Neuron (in vitro differentiated cells): Measurements from ENCODE around the gene DPYD.
"Not testable (repeated sequence)": the region's sequence is repeated elsewhere in the genome, so short reads cannot be mapped to it uniquely, and the experiment has no call there.

Experiments used
- H2AFZ ChIP-seq: one replicate; pipeline ENCODE4 v1.6.1; 2013; ENCODE audit warnings: low read depth, mild to moderate bottlenecking, inconsistent platforms, low read length, moderate library complexity
- H3K27me3 ChIP-seq: one replicate; pipeline ENCODE4 v1.6.1; 2013; ENCODE audit warnings: low read length; ENCODE audit not compliant: insufficient read depth
- H3K36me3 ChIP-seq: one replicate; pipeline ENCODE4 v1.6.1; 2013; ENCODE audit warnings: low read length; ENCODE audit not compliant: insufficient read depth
- H3K4me1 ChIP-seq: one replicate; pipeline ENCODE4 v1.6.1; 2013; ENCODE audit warnings: low read length; ENCODE audit not compliant: insufficient read depth
- H3K4me3 ChIP-seq: 2 replicates; pipeline ENCODE4 v1.5.1; 2013; ENCODE audit warnings: mild to moderate bottlenecking, low read length, moderate library complexity
- H3K9me3 ChIP-seq: one replicate; pipeline ENCODE4 v1.6.1; 2013; ENCODE audit warnings: low read length

Gene DPYD

DNA sequence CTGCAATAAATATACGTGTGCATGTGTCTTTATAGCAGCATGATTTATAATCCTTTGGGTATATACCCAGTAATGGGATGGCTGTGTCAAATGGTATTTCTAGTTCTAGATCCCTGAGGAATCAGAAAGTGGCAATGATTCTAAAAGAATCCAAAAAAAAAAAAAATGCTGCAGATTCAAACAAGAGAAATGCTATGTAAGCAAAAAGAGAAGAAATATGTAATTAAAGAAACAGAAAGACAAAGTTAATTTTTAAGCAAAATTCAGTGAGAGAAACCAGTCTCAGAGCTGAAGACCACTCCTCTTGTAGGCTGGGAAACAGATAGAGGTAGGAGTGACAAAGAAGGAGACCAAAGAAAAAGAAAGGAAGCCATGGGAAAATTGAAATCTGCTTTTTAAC, 571.0 kb downstream of the DPYD start:
- H3K27me3 ChIP-seq, H3K9me3 ChIP-seq, H3K36me3 ChIP-seq, H3K4me3 ChIP-seq, H2AFZ ChIP-seq, H3K4me1 ChIP-seq: not testable (repeated sequence)

DNA sequence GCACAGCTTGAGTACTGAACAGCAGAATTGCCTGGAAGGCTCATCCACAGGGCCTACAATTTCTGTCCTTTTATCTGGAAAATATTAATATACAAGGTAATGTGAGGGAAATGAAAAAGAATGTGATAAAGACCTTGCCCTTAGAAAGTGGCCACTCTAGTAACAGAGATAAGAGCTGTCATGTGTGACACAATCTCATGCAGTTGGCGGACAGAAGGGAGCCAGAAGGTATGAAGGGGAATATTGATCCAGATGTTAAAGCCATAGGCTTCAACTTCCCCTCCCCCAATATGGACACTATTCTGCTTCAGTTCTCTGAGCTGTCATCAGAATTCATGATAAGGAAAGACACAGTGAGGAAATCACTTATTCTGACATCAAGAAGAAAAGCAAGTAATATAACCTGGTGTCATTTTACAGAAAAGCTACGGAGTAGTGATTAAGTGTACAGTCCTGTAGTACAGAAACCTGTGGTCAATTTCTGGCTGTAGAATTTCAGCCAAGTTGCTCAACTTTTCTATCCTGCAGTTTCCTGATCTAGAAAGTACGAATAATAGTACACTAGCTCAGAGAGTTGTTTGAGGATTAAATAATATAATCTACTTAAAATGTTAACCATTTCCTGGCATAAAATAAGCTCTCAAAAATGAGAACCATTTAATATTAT, 572.1 kb downstream of the DPYD start:
- Histone ChIP-seq H3K9me3 (no peaks in the 10 kb centered on the region), H3K27me3 (no peaks in the 10 kb centered on the region), H3K4me3 (no peak overlapping the region), H2AFZ (no peak overlapping the region), H3K36me3 (no peaks in the 10 kb centered on the region), H3K4me1 (peaks cover 10% of the 10 kb centered on the region)

DNA sequence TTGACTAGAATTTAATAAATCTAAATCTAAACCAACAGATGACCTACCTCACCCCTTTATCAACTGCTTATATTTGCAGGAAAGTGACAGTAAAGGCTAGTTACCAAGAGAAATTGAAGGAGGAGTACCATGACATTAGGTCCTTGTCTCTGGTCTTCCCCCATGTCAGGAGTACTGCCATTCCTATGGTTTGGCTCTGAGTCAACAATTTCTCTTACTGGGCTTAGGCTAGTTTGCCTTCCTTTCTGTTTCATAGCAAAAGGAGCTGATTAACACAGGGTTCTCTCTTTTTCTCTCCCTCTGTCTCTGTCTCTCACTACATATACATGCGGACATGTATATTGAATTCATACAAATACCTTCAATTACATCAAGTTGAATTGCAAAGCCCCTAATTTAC, 579.9 kb downstream of the DPYD start:
- Histone ChIP-seq H3K4me3 (no peak overlapping the region), H2AFZ (no peak overlapping the region), H3K9me3 (no peaks in the 10 kb centered on the region), H3K4me1 (no peaks in the 10 kb centered on the region), H3K27me3 (no peaks in the 10 kb centered on the region), H3K36me3 (no peaks in the 10 kb centered on the region)

DNA sequence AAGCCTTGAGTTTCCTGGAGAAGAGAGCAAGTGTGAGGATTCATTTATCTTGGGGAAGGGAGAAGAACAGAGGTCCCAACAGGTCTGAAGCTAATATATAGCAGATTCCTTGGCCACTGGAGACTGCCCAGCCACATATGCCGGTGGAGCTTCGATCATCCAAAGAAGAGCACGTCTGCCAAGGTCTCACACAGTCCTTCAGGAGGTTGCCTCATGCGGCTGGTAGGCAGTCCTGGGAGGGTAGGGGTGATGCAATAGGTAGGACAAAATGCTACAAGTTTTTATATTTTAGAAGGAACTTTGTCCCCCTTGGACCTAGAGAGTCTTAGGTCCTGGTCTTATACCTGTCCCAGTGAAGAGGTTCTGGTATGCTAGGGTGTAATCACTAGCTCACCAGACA, 582.5 kb downstream of the DPYD start:
- Histone ChIP-seq H3K36me3 (no peaks in the 10 kb centered on the region), H3K4me3 (no peak overlapping the region), H2AFZ (no peak overlapping the region), H3K27me3 (no peaks in the 10 kb centered on the region), H3K9me3 (no peaks in the 10 kb centered on the region), H3K4me1 (no peaks in the 10 kb centered on the region)

- no peaks in the 10 kb centered on the region for H3K36me3 ChIP-seq
- H3K9me3 ChIP-seq: no peaks in the 10 kb centered on the region
- no peak overlapping the region for H3K4me3 ChIP-seq
- H3K27me3 ChIP-seq: no peaks in the 10 kb centered on the region
- H3K4me1 ChIP-seq: no peaks in the 10 kb centered on the region
- H2AFZ ChIP-seq: no peak overlapping the region
These were observed 583.4 kb downstream of the DPYD start for GRCh38 chr1:97337250-97338030.

- no peak overlapping the region for H3K4me3 ChIP-seq
- H3K27me3 ChIP-seq: no peaks in the 10 kb centered on the region
- no peaks in the 10 kb centered on the region for H3K9me3 ChIP-seq
- H2AFZ ChIP-seq: no peak overlapping the region
- H3K4me1 ChIP-seq: no peaks in the 10 kb centered on the region
- no peaks in the 10 kb centered on the region for H3K36me3 ChIP-seq
These were observed 586.4 kb downstream of the DPYD start for GRCh38 chr1:97334454-97334853.

GRCh38 chr1:97332716-97333115, 588.1 kb downstream of the DPYD start:
- H3K4me3 ChIP-seq: no peak overlapping the region
- no peak overlapping the region for H2AFZ ChIP-seq
- no peaks in the 10 kb centered on the region for H3K9me3 ChIP-seq
- no peaks in the 10 kb centered on the region for H3K27me3 ChIP-seq
- no peaks in the 10 kb centered on the region for H3K36me3 ChIP-seq
- H3K4me1 ChIP-seq: no peaks in the 10 kb centered on the region

DNA sequence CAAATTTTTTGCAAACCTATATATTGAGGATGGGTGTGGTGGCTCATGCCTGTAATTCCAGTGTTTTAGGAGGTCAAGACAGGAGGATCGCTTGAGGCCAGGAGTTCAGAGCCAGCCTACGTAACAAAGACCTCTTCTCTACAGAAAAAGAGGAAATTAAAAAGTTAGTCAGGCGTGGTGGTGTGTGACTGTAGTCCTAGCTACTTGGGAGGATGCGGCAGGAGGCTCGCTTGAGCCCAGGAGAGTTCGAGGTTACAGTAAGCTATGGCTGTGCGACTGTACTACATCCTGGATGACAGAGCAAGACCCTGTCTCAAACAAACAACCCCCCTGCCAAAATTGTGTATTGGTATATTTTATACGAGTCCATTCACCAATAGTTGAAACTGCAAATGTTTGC, 589.7 kb downstream of the DPYD start:
- Histone ChIP-seq H3K27me3 (no peaks in the 10 kb centered on the region), H2AFZ (no peak overlapping the region), H3K4me3 (no peak overlapping the region), H3K9me3 (no peaks in the 10 kb centered on the region), H3K4me1 (no peaks in the 10 kb centered on the region), H3K36me3 (no peaks in the 10 kb centered on the region)

- H3K9me3 ChIP-seq: peaks cover 1% of the 10 kb centered on the region
- H2AFZ ChIP-seq: no peak overlapping the region
- no peaks in the 10 kb centered on the region for H3K4me1 ChIP-seq
- no peaks in the 10 kb centered on the region for H3K36me3 ChIP-seq
- H3K4me3 ChIP-seq: no peak overlapping the region
- no peaks in the 10 kb centered on the region for H3K27me3 ChIP-seq
These were observed 606.1 kb downstream of the DPYD start for GRCh38 chr1:97314685-97315084.

GRCh38 chr1:97308131-97308530, 612.7 kb downstream of the DPYD start:
- no peaks in the 10 kb centered on the region for H3K9me3 ChIP-seq
- no peaks in the 10 kb centered on the region for H3K27me3 ChIP-seq
- no peaks in the 10 kb centered on the region for H3K36me3 ChIP-seq
- H3K4me1 ChIP-seq: peaks cover 6% of the 10 kb centered on the region
- H2AFZ ChIP-seq: no peak overlapping the region
- H3K4me3 ChIP-seq: no peak overlapping the region

- H3K27me3 ChIP-seq: no peaks in the 10 kb centered on the region
- no peak overlapping the region for H3K4me3 ChIP-seq
- H3K36me3 ChIP-seq: no peaks in the 10 kb centered on the region
These were observed 613.3 kb downstream of the DPYD start for GRCh38 chr1:97307568-97307967.

GRCh38 chr1:97307151-97307550, 613.7 kb downstream of the DPYD start:
- H3K27me3 ChIP-seq: no peaks in the 10 kb centered on the region
- H3K9me3 ChIP-seq: no peaks in the 10 kb centered on the region
- no peak overlapping the region for H2AFZ ChIP-seq

More at GRCh38 chr1:97307568-97307967, 613.3 kb downstream of the DPYD start:
- Histone ChIP-seq H2AFZ (no peak overlapping the region), H3K4me1 (peaks cover 6% of the 10 kb centered on the region), H3K9me3 (no peaks in the 10 kb centered on the region)

DNA sequence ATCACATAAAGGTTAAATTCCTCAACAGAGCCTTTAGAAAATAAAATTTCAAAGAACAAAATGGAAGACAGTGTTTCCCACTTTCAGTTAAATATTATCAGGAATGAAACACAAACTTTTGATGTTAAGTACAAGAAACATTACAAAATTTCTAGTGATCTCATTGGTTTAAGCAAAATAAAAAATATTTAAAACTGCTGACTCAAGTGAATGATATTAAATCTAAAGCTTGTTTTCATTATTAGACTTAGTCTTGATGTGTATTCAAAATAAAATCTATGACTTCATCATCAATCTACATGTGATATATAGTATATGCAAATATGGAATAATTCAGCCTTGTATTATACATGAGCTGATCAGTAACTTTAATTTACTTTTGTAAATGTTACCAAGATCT, 614.3 kb downstream of the DPYD start:
- Histone ChIP-seq H3K9me3 (no peaks in the 10 kb centered on the region), H3K4me3 (no peak overlapping the region), H3K4me1 (peaks cover 6% of the 10 kb centered on the region), H3K27me3 (no peaks in the 10 kb centered on the region), H2AFZ (no peak overlapping the region), H3K36me3 (no peaks in the 10 kb centered on the region)

More at GRCh38 chr1:97307151-97307550, 613.7 kb downstream of the DPYD start:
- Histone ChIP-seq H3K4me3 (no peak overlapping the region), H3K36me3 (no peaks in the 10 kb centered on the region), H3K4me1 (peaks cover 6% of the 10 kb centered on the region)
